Liver (tissue), 9 donors: Measurements from ENCODE around the gene CCL5. TPM values are rescaled to one million over a fixed set of nuclear protein-coding genes. Genes with fewer than 3 reads are reported as not detected.

ENCODE experiments used
- DNase-seq: peaks from one replicate; pipeline ENCODE4 v3.0.0-alpha.2; 2017; ENCODE audit warnings: low spot score
- H3K27ac ChIP-seq, 2 donors: one replicate each; pipeline ENCODE4 v1.7.0; 2013; ENCODE audit warnings: inconsistent platforms in 2 of 2, low read length in 2 of 2, control low read depth in 1 of 2, low read depth in 1 of 2, mild to moderate bottlenecking in 1 of 2
- H3K27me3 ChIP-seq, 4 donors: one replicate each; pipeline versions ENCODE4 v1.6.1 to v1.7.0; 2013; ENCODE audit warnings: low read length in 3 of 4, inconsistent platforms in 1 of 4, mild to moderate bottlenecking in 1 of 4, moderate library complexity in 1 of 4; ENCODE audit not compliant: control insufficient read depth in 4 of 4, insufficient read depth in 4 of 4
- H3K36me3 ChIP-seq, 4 donors: one replicate each; pipeline versions ENCODE4 v1.6.1 to v1.7.0; 2013; ENCODE audit warnings: low read length in 3 of 4, mild to moderate bottlenecking in 3 of 4, low read depth in 1 of 4, moderate library complexity in 1 of 4; ENCODE audit not compliant: control insufficient read depth in 4 of 4, insufficient read depth in 3 of 4
- H3K4me1 ChIP-seq, 4 donors: one replicate each; pipeline versions ENCODE4 v1.6.1 to v1.7.0; 2013; ENCODE audit warnings: low read length in 3 of 4, mild to moderate bottlenecking in 3 of 4, moderate library complexity in 1 of 4; ENCODE audit not compliant: control insufficient read depth in 4 of 4, insufficient read depth in 4 of 4
- H3K4me3 ChIP-seq, 3 donors: one replicate each; pipeline versions ENCODE4 v1.6.1 to v1.7.0; 2013; ENCODE audit warnings: low read length in 3 of 3, control low read depth in 1 of 3, low read depth in 1 of 3, mild to moderate bottlenecking in 1 of 3
- H3K9ac ChIP-seq, 2 donors: one replicate each; pipeline ENCODE4 v1.7.0; 2013; ENCODE audit warnings: low read length in 2 of 2, mild to moderate bottlenecking in 2 of 2, moderate library complexity in 2 of 2, control low read depth in 1 of 2, low read depth in 1 of 2
- H3K9me3 ChIP-seq, 4 donors: one replicate each; pipeline versions ENCODE4 v1.6.1 to v1.7.0; 2013; ENCODE audit warnings: low read length in 3 of 4; ENCODE audit not compliant: control insufficient read depth in 4 of 4
- EGR1 ChIP-seq, 2 donors: IDR thresholded peaks; 2 replicates each; pipeline ENCODE4 v1.6.1; 2016 to 2018; ENCODE audit warnings: antibody characterized with exemption in 2 of 2, low read depth in 2 of 2
- FOXA1 ChIP-seq: IDR thresholded peaks from 2 replicates; pipeline ENCODE4 v1.6.1; 2016; ENCODE audit warnings: antibody characterized with exemption
- FOXA2 ChIP-seq: IDR thresholded peaks from 2 replicates; pipeline ENCODE4 v1.6.1; 2016; ENCODE audit warnings: antibody characterized with exemption
- HNF4G ChIP-seq: IDR thresholded peaks from 2 replicates; pipeline ENCODE4 v1.6.1; 2016; ENCODE audit warnings: antibody characterized with exemption
- JUND ChIP-seq, 2 donors: IDR thresholded peaks; 2 replicates each; pipeline ENCODE4 v1.6.1; 2016; ENCODE audit warnings: antibody characterized with exemption in 2 of 2
- RAD21 ChIP-seq, 2 donors: IDR thresholded peaks; 2 replicates each; pipeline ENCODE4 v1.6.1; 2016; ENCODE audit warnings: antibody characterized with exemption in 2 of 2, mild to moderate bottlenecking in 2 of 2
- RXRA ChIP-seq, 2 donors: IDR thresholded peaks; 2 replicates each; pipeline ENCODE4 v1.6.1; 2017 to 2018; ENCODE audit warnings: antibody characterized with exemption in 2 of 2, mild to moderate bottlenecking in 1 of 2
- SP1 ChIP-seq: IDR thresholded peaks from 2 replicates; pipeline ENCODE4 v1.6.1; 2018; ENCODE audit warnings: antibody characterized with exemption, mild to moderate bottlenecking
- TAF1 ChIP-seq: conservative IDR thresholded peaks from 2 replicates; pipeline ENCODE4 v1.6.1; 2016; ENCODE audit warnings: antibody characterized with exemption, mild to moderate bottlenecking
- WGBS: extraction: QIAGEN DNeasy Blood & Tissue Kit; methylation state at CpG from one replicate; pipeline ENCODE4 v1.1.7; 2013; 5-methylcytosine and 5-hydroxymethylcytosine counted together
- polyA plus RNA-seq, 2 donors: library from polyadenylated mRNA; stranded (reverse) in 1 of 2; unstranded in 1 of 2; fragments of 200-250 nt in 1 of 2; fragments of >200 nt in 1 of 2; fragmentation: Nextera tagmentation in 1 of 2; extraction: Ambion mirVana in 1 of 2; gene quantifications; one replicate each; pipeline versions ENCODE4 v1.2.1 to v1.2.3, GENCODE V29; 2013 to 2015
- total RNA-seq, 2 donors: library from RNA; depleted of rRNA; stranded (reverse); fragments of >200 nt; gene quantifications; one replicate each; pipeline ENCODE4 v1.2.3, GENCODE V29; 2014
- TF ChIP-seq, protein P1 (sequence below): fragments of 150-350 bp; IDR thresholded peaks from 2 replicates; pipeline ENCODE4 v1.5.1; 2017; ENCODE audit warnings: improper control_type of control experiment, low read depth, low read length; ENCODE audit not compliant: missing input control
- TF ChIP-seq, protein P2 (sequence below): IDR thresholded peaks from 2 replicates; pipeline ENCODE4 v1.6.1; 2016; ENCODE audit warnings: antibody characterized with exemption, mild to moderate bottlenecking
- TF ChIP-seq, protein P3 (sequence below): IDR thresholded peaks from 2 replicates; pipeline ENCODE4 v1.6.1; 2016; ENCODE audit warnings: antibody characterized with exemption
- TF ChIP-seq, protein P4 (sequence below): IDR thresholded peaks from 2 replicates; pipeline ENCODE4 v1.6.1; 2016; ENCODE audit warnings: antibody characterized with exemption
- donor health status: healthy.
- donor health status: healthy.
- donor health status: healthy.
- donor health status: healthy.
- donor health status: healthy.

CCL5 gene
- total and polyA plus RNA-seq, 4 donors = 1.7 to 4.7 (median 2.5) TPM

DNA sequence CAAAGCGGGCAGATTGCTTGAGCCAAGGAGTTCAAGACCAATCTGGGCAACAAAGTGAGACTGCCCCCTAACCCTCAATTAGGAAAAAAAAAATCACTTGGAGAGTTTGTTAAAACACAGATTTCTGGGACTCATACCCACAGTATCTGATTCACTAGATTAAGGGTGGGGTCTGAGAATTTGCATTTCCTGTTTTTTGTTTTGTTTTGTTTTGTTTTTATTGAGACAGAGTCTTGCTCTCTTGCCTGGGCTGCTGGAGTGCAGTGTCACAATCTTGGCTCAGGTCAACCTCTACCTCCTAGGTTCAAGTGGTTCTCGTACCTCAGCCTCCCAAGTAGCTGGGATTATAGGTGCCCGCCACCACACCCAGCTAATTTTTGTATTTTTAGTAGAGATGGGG, 12.6 kb downstream of the CCL5 start:
- Histone ChIP-seq H3K4me1 (no peaks in the 10 kb centered on the region), H3K9ac (no peak overlapping the region), H3K27ac (no peak overlapping the region), H3K36me3 (no peaks in the 10 kb centered on the region), H3K27me3 (no peaks in the 10 kb centered on the region), H3K9me3 (no peaks in the 10 kb centered on the region), H3K4me3 (no peak overlapping the region)
- WGBS = 99% methylated on average over 3 of the region's 3 CpGs
- no peak for DNase-seq
- TF ChIP-seq, protein P1, sequence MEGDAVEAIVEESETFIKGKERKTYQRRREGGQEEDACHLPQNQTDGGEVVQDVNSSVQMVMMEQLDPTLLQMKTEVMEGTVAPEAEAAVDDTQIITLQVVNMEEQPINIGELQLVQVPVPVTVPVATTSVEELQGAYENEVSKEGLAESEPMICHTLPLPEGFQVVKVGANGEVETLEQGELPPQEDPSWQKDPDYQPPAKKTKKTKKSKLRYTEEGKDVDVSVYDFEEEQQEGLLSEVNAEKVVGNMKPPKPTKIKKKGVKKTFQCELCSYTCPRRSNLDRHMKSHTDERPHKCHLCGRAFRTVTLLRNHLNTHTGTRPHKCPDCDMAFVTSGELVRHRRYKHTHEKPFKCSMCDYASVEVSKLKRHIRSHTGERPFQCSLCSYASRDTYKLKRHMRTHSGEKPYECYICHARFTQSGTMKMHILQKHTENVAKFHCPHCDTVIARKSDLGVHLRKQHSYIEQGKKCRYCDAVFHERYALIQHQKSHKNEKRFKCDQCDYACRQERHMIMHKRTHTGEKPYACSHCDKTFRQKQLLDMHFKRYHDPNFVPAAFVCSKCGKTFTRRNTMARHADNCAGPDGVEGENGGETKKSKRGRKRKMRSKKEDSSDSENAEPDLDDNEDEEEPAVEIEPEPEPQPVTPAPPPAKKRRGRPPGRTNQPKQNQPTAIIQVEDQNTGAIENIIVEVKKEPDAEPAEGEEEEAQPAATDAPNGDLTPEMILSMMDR = no peak
- TF ChIP-seq EGR1 (IDR thresholded peaks at IDR 0.05; ENCODE audit: low read depth in 2 of 2) = no peak
- TF ChIP-seq, protein P2, sequence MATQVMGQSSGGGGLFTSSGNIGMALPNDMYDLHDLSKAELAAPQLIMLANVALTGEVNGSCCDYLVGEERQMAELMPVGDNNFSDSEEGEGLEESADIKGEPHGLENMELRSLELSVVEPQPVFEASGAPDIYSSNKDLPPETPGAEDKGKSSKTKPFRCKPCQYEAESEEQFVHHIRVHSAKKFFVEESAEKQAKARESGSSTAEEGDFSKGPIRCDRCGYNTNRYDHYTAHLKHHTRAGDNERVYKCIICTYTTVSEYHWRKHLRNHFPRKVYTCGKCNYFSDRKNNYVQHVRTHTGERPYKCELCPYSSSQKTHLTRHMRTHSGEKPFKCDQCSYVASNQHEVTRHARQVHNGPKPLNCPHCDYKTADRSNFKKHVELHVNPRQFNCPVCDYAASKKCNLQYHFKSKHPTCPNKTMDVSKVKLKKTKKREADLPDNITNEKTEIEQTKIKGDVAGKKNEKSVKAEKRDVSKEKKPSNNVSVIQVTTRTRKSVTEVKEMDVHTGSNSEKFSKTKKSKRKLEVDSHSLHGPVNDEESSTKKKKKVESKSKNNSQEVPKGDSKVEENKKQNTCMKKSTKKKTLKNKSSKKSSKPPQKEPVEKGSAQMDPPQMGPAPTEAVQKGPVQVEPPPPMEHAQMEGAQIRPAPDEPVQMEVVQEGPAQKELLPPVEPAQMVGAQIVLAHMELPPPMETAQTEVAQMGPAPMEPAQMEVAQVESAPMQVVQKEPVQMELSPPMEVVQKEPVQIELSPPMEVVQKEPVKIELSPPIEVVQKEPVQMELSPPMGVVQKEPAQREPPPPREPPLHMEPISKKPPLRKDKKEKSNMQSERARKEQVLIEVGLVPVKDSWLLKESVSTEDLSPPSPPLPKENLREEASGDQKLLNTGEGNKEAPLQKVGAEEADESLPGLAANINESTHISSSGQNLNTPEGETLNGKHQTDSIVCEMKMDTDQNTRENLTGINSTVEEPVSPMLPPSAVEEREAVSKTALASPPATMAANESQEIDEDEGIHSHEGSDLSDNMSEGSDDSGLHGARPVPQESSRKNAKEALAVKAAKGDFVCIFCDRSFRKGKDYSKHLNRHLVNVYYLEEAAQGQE = no peak
- TF ChIP-seq TAF1 = no peak
- no peak for TF ChIP-seq FOXA1
- no peak for TF ChIP-seq SP1
- TF ChIP-seq RAD21 (IDR thresholded peaks at IDR 0.05) = no peak
- TF ChIP-seq HNF4G = no peak
- no peak for TF ChIP-seq FOXA2
- TF ChIP-seq, protein P3, sequence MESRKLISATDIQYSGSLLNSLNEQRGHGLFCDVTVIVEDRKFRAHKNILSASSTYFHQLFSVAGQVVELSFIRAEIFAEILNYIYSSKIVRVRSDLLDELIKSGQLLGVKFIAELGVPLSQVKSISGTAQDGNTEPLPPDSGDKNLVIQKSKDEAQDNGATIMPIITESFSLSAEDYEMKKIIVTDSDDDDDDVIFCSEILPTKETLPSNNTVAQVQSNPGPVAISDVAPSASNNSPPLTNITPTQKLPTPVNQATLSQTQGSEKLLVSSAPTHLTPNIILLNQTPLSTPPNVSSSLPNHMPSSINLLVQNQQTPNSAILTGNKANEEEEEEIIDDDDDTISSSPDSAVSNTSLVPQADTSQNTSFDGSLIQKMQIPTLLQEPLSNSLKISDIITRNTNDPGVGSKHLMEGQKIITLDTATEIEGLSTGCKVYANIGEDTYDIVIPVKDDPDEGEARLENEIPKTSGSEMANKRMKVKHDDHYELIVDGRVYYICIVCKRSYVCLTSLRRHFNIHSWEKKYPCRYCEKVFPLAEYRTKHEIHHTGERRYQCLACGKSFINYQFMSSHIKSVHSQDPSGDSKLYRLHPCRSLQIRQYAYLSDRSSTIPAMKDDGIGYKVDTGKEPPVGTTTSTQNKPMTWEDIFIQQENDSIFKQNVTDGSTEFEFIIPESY = no peak
- no peak for TF ChIP-seq JUND (IDR thresholded peaks at IDR 0.05)

DNA sequence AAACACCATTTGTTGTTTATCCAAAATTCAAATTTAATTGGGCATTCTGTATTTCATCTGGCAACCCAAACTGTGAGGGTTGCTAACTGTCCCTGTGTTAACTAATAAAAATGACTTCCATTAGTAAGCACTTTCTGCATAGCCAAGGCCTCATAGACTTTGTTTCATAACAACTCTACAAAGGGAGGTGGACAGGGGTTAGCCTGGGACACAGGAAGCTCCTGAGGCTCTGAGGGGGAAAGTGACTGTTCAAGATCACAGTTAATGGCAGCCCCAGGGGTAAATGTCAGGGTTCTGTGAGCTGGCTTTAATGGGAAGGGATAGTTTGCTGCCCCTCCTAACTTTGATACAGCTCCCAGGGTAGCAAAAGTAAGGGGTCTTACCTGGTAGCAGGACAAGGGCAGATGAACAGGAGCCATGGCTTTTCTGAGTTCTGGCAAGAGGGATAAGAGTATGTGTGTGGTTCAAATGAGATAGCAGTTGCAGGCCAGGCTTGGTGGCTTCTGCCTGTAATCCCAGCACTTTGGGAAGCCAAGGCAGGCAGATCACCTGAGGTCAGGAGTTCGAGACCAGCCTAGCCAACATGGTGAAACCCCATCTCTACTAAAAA, 13.7 kb downstream of the CCL5 start:
- no peak overlapping the region for H3K4me3 ChIP-seq
- H3K27me3 ChIP-seq = no peaks in the 10 kb centered on the region
- DNase-seq = no peak
- no peaks in the 10 kb centered on the region for H3K4me1 ChIP-seq
- no peak overlapping the region for H3K9ac ChIP-seq
- H3K27ac ChIP-seq = no peak overlapping the region
- TF ChIP-seq, protein P4, sequence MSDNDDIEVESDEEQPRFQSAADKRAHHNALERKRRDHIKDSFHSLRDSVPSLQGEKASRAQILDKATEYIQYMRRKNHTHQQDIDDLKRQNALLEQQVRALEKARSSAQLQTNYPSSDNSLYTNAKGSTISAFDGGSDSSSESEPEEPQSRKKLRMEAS = no peak
- TF ChIP-seq, protein P1 = no peak
- no peak for TF ChIP-seq JUND (IDR thresholded peaks at IDR 0.05)
- no peak for TF ChIP-seq RXRA (IDR thresholded peaks at IDR 0.05)
- no peak for TF ChIP-seq FOXA2
- H3K9me3 ChIP-seq = no peaks in the 10 kb centered on the region
- H3K36me3 ChIP-seq = no peaks in the 10 kb centered on the region
- WGBS = 98% methylated on average over 1 of the region's 1 CpG
